A549 (cell line): ENCODE measurements around the gene UST. TPM values are rescaled to one million over a fixed set of nuclear protein-coding genes. Genes with fewer than 3 reads are reported as not detected.

Source experiments
- ATAC-seq, 2 experiments: fragments of 200-7000 bp in 1 of 2; fragments of >200 bp in 1 of 2; cut with Nextera tagmentation in 1 of 2; cut with Tn5 transposase in 1 of 2; 3 replicates each; pipeline versions ENCODE4 v1.8.0 to v1.9.1; 2018 to 2020; ENCODE audit warnings: mild to moderate bottlenecking in 1 of 2, moderate library complexity in 1 of 2
- CTCF ChIA-PET: fragments of 300-600 bp; sonication (Branson Sonifier 250); formaldehyde crosslinking; extraction: SDS; loops from one replicate; lab custom pipeline; 2021; ENCODE audit warnings: antibody characterized with exemption, inconsistent platforms; lab: Yijun Ruan, JAX
- POLR2A ChIA-PET: fragments of 350-600 bp; formaldehyde crosslinking; extraction: SDS; loops from one replicate; lab custom pipeline; 2021; ENCODE audit warnings: antibody characterized with exemption, inconsistent platforms; lab: Yijun Ruan, JAX
- DNase-seq, 2 experiments: peaks; one replicate each; pipeline versions ENCODE4 v3.0.0 to v3.0.0-alpha.2; 2011 to 2016; ENCODE audit warnings: low read depth in 1 of 2, low spot score in 1 of 2
- FAIRE-seq: peaks from 2 replicates; lab custom pipeline; 2011; peaks lifted over from hg19 to GRCh38; lab: Jason Lieb, UNC
- H3K27ac ChIP-seq, 2 experiments: fragments of >200 bp; sonication (Bioruptor Twin); formaldehyde crosslinking; 3 replicates each; pipeline ENCODE4 v1.5.1; 2016 to 2017
- H3K4me1 ChIP-seq: fragments of >200 bp; sonication (Bioruptor Twin); formaldehyde crosslinking; 3 replicates; pipeline ENCODE4 v1.6.1; 2016
- H3K4me2 ChIP-seq: fragments of >200 bp; sonication (Bioruptor Twin); formaldehyde crosslinking; 3 replicates; pipeline ENCODE4 v1.6.1; 2016
- H3K4me3 ChIP-seq: fragments of >200 bp; sonication (Bioruptor Twin); formaldehyde crosslinking; 3 replicates; pipeline ENCODE4 v1.5.1; 2016
- H3K9me3 ChIP-seq: fragments of >200 bp; sonication (Bioruptor Twin); formaldehyde crosslinking; 3 replicates; pipeline ENCODE4 v1.6.1; 2016
- BCL3 ChIP-seq: fragments of >200 bp; sonication (Bioruptor Twin); formaldehyde crosslinking; IDR thresholded peaks from 3 replicates; pipeline ENCODE4 v1.6.1; 2016
- BHLHE40 ChIP-seq: IDR thresholded peaks from 2 replicates; pipeline ENCODE4 v1.6.1; 2012; ENCODE audit warnings: low read depth, low read length, inconsistent platforms
- CBX8 ChIP-seq: fragments of 200-600 bp; sonication (generic); IDR thresholded peaks from 2 replicates; pipeline ENCODE4 v1.6.1; 2016
- CHD4 ChIP-seq: fragments of 200-600 bp; sonication (generic); IDR thresholded peaks from 2 replicates; pipeline ENCODE4 v1.6.1; 2016; ENCODE audit warnings: antibody characterized with exemption, mild to moderate bottlenecking, borderline replicate concordance
- EHF ChIP-seq: fragments of 250-450 bp; sonication (Bioruptor Pico); IDR thresholded peaks from 2 replicates; pipeline ENCODE4 v1.5.0; 2020; ENCODE audit warnings: mild to moderate bottlenecking
- ELK1 ChIP-seq: fragments of 150-350 bp; IDR thresholded peaks from 2 replicates; pipeline ENCODE4 v1.6.1; 2014; ENCODE audit warnings: low read depth, mild to moderate bottlenecking, low read length
- ESRRA ChIP-seq: fragments of 150-350 bp; IDR thresholded peaks from 2 replicates; pipeline ENCODE4 v1.6.1; 2014; ENCODE audit warnings: mild to moderate bottlenecking, low read length, borderline replicate concordance
- FOSL2 ChIP-seq, 2 experiments: fragments of 450-650 bp in 1 of 2; fragments of >200 bp in 1 of 2; sonication (Bioruptor Twin) in 1 of 2; formaldehyde crosslinking; IDR thresholded peaks; 2 replicates each; pipeline versions ENCODE4 v1.5.0 to v1.6.1; 2016 to 2020; ENCODE audit warnings: mild to moderate bottlenecking in 1 of 2, moderate library complexity in 1 of 2
- FOXS1 ChIP-seq: fragments of 250-450 bp; sonication (Bioruptor Pico); IDR thresholded peaks from 2 replicates; pipeline ENCODE4 v1.5.0; 2020; ENCODE audit warnings: mild to moderate bottlenecking, moderate library complexity
- GATA3 ChIP-seq: IDR thresholded peaks from 2 replicates; pipeline ENCODE4 v1.6.1; 2012; ENCODE audit warnings: borderline replicate concordance
- HES2 ChIP-seq: fragments of >200 bp; sonication (Bioruptor Twin); formaldehyde crosslinking; IDR thresholded peaks from 2 replicates; pipeline ENCODE4 v1.6.1; 2016
- HOXB13 ChIP-seq: fragments of 250-450 bp; sonication (Bioruptor Pico); IDR thresholded peaks from 2 replicates; pipeline ENCODE4 v1.5.0; 2020; ENCODE audit warnings: low read depth, mild to moderate bottlenecking, moderate library complexity
- JUNB ChIP-seq: fragments of >200 bp; sonication (Bioruptor Twin); formaldehyde crosslinking; IDR thresholded peaks from 2 replicates; pipeline ENCODE4 v1.6.1; 2016
- MAFK ChIP-seq: fragments of 450-650 bp; IDR thresholded peaks from 2 replicates; pipeline ENCODE4 v1.6.1; 2014; ENCODE audit not compliant: partially characterized antibody
- MAX ChIP-seq: IDR thresholded peaks from 2 replicates; pipeline ENCODE4 v1.6.1; 2012
- MAZ ChIP-seq: fragments of 150-350 bp; IDR thresholded peaks from 2 replicates; pipeline ENCODE4 v1.6.1; 2014; ENCODE audit warnings: antibody characterized with exemption, low read depth, low read length, borderline replicate concordance
- MYC ChIP-seq: IDR thresholded peaks from 2 replicates; pipeline ENCODE4 v1.6.1; 2012; ENCODE audit warnings: mild to moderate bottlenecking, inconsistent platforms, low read length, improper control_type of control experiment, borderline replicate concordance
- NFE2L2 ChIP-seq: fragments of 150-350 bp; conservative IDR thresholded peaks from 2 replicates; pipeline ENCODE4 v1.6.1; 2014; ENCODE audit warnings: low read length
- NPAS2 ChIP-seq: fragments of 250-450 bp; sonication (Bioruptor Pico); IDR thresholded peaks from 2 replicates; pipeline ENCODE4 v1.8.0; 2022; ENCODE audit warnings: mild to moderate bottlenecking, moderate library complexity, borderline replicate concordance
- POLR2AphosphoS2 ChIP-seq: conservative IDR thresholded peaks from 2 replicates; pipeline ENCODE4 v1.6.1; 2012; ENCODE audit warnings: low read length, improper control_type of control experiment, inconsistent platforms
- RFX5 ChIP-seq: fragments of 450-650 bp; IDR thresholded peaks from 2 replicates; pipeline ENCODE4 v1.7.1; 2014; ENCODE audit warnings: antibody characterized with exemption, mild to moderate bottlenecking, moderate library complexity
- RNF2 ChIP-seq: fragments of 200-600 bp; sonication (generic); IDR thresholded peaks from 2 replicates; pipeline ENCODE4 v1.6.1; 2016; ENCODE audit warnings: low read depth, mild to moderate bottlenecking, antibody characterized with exemption, moderate library complexity, borderline replicate concordance
- SMC3 ChIP-seq: fragments of >200 bp; sonication (Bioruptor Twin); formaldehyde crosslinking; IDR thresholded peaks from 3 replicates; pipeline ENCODE4 v1.6.1; 2018; ENCODE audit warnings: inconsistent platforms
- TFCP2L1 ChIP-seq: fragments of 250-450 bp; sonication (Bioruptor Pico); IDR thresholded peaks from 2 replicates; pipeline ENCODE4 v1.5.0; 2021; ENCODE audit warnings: mild to moderate bottlenecking
- TP53 ChIP-seq: fragments of 250-450 bp; sonication (Bioruptor Pico); IDR thresholded peaks from 2 replicates; pipeline ENCODE4 v1.5.0; 2021; ENCODE audit warnings: mild to moderate bottlenecking, moderate library complexity
- ZC3H11A ChIP-seq: fragments of 450-650 bp; IDR thresholded peaks from 2 replicates; pipeline ENCODE4 v1.6.1; 2014; ENCODE audit warnings: antibody characterized with exemption, mild to moderate bottlenecking
- ZSCAN20 ChIP-seq: fragments of 250-450 bp; sonication (Bioruptor Pico); IDR thresholded peaks from 2 replicates; pipeline ENCODE4 v1.8.0; 2022; ENCODE audit warnings: mild to moderate bottlenecking, moderate library complexity
- WGBS: methylation state at CpG from one replicate; pipeline ENCODE4 v1.1.6; 2017; ENCODE audit errors: missing lambda C conversion rate; 5-methylcytosine and 5-hydroxymethylcytosine counted together
- polyA plus RNA-seq, 4 experiments: library from polyadenylated mRNA; depleted of rRNA in 3 of 4; stranded (reverse); fragments of >200 nt; fragmentation: RNase III in 1 of 4; extraction: RNeasy Plus Mini Kit Qiagen cat#74134 plus additional on column Dnase treatment in 1 of 4; gene quantifications; 2 replicates in 3 of 4; 3 replicates in 1 of 4; pipeline ENCODE4 v1.2.3, GENCODE V29; 2011 to 2017

Gene UST
- polyA plus RNA-seq, 2 of the 4 experiments (the other 2 are of a cell fraction) = 0.54 to 1.7 TPM

GRCh38 chr6:149094156-149094555, 347.3 kb downstream of the UST start:
- ATAC-seq (no peak), DNase-seq (no peak), FAIRE-seq (no peak)
- TF ChIP-seq MAFK (peak; percentile 14), TFCP2L1 (no peak), RNF2 (no peak)
- ChIA-PET CTCF (interaction anchor here (3.2 kb wide), 1 partner anchor 338 kb away, joined by 10 read pairs; no protein-coding TSS in a partner anchor), POLR2A (no interaction called here)
- Histone ChIP-seq H3K4me3 (no peak overlapping the region), H3K4me2 (0 out of 3 replicates have a peak overlapping the region, but pooled peaks have one; percentile 28), H3K4me1 (peaks cover 10% of the 10 kb centered on the region; the same call in 2 of the 3 replicates), H3K9me3 (peaks cover 14% of the 10 kb centered on the region), H3K27ac (peak overlapping the region in 1 of 2 experiments; percentile 26; a peak in 1 of 6 replicates)
- WGBS = 53% methylated on average over 3 of the region's 3 CpGs

- CTCF ChIA-PET = interaction anchor here (0.8 to 3.2 kb wide), 2 partner anchors 10 to 337 kb away, joined by 3 to 10 read pairs; no protein-coding TSS in a partner anchor
- ATAC-seq = no peak
- Histone ChIP-seq H3K4me2 (no peak overlapping the region), H3K27ac (no peak overlapping the region), H3K9me3 (peaks cover 14% of the 10 kb centered on the region), H3K4me3 (no peak overlapping the region), H3K4me1 (peaks cover 10% of the 10 kb centered on the region; the same call in 2 of the 3 replicates)
- WGBS = 69% methylated on average over 2 of the region's 2 CpGs
- POLR2A ChIA-PET = no interaction called here
- FAIRE-seq = no peak
- no peak for DNase-seq
- TF ChIP-seq BHLHE40 (no peak), GATA3 (no peak), CBX8 (no peak), JUNB (no peak), ELK1 (no peak), BCL3 (no peak), SMC3 (no peak), MAX (no peak), FOSL2 (IDR thresholded peaks at IDR 0.05) (no peak), FOSL2 (CRISPR knock-in tag; IDR thresholded peaks at IDR 0.05) (no peak), FOXS1 (no peak), RNF2 (no peak), MAZ (no peak), HES2 (no peak), HOXB13 (CRISPR knock-in tag) (no peak)
Measured at GRCh38 chr6:149094934-149095351, 348.1 kb downstream of the UST start.

GRCh38 chr6:149095842-149096241, 349.0 kb downstream of the UST start:
- Histone ChIP-seq H3K4me1 (peaks cover 10% of the 10 kb centered on the region; the same call in 2 of the 3 replicates), H3K27ac (no peak overlapping the region), H3K4me2 (no peak overlapping the region), H3K4me3 (no peak overlapping the region), H3K9me3 (peaks cover 14% of the 10 kb centered on the region)
- no peak for DNase-seq
- ChIA-PET POLR2A (no interaction called here), CTCF (interaction anchor here (1.1 to 3.2 kb wide), 3 partner anchors 13 to 336 kb away, joined by 4 to 10 read pairs (median 4); no protein-coding TSS in a partner anchor)
- FAIRE-seq = no peak
- WGBS = 7% methylated on average over 1 of the region's 1 CpG
- TF ChIP-seq EHF (CRISPR knock-in tag) (no peak), CHD4 (no peak), TFCP2L1 (no peak), ZC3H11A (no peak), FOXS1 (no peak), TP53 (CRISPR knock-in tag) (no peak), MAX (no peak), ZSCAN20 (CRISPR knock-in tag) (no peak), HES2 (no peak), ESRRA (no peak), NPAS2 (no peak), NFE2L2 (no peak), MYC (no peak), POLR2AphosphoS2 (no peak), HOXB13 (CRISPR knock-in tag) (no peak), RNF2 (no peak), RFX5 (no peak)
- ATAC-seq = no peak
